ENCODE data around the gene SYNE3. TPM values are rescaled to one million over a fixed set of nuclear protein-coding genes. Genes with fewer than 3 reads are reported as not detected.

Gene SYNE3
- total and polyA plus RNA-seq, 9 of the 15 experiments (the other 6 are each of a cell fraction or from before 2014, with no cell fraction given) = 0.04 to 3.1 (median 0.55) TPM

GRCh38 chr14:95489214-95490137 lies 27.0 kb downstream of the SYNE3 start:
- FAIRE-seq (no peak), DNase-seq (ENCODE audit: extremely low read depth in 1 of 4, low spot score in 3 of 4) (no peak), ATAC-seq (no peak)
- ChIA-PET CTCF (ENCODE audit: low intra/inter-chr PET ratio) (no interaction called here), POLR2A (interaction anchor here (0.7 kb wide), 1 partner anchor 311 kb away, joined by 3 read pairs; no protein-coding TSS in a partner anchor)
- Histone ChIP-seq H3K79me2 (ENCODE audit: control insufficient read depth, insufficient read depth, low read length) (no peaks in the 10 kb centered on the region), H3K9me3 (replicated peaks; ENCODE audit: control insufficient read depth, insufficient read depth, low read depth, low read length) (no peaks in the 10 kb centered on the region), H4K20me1 (replicated peaks; ENCODE audit: control insufficient read depth, insufficient read depth, low read length) (no peaks in the 10 kb centered on the region), H3K9me1 (ENCODE audit: control insufficient read depth, insufficient read depth, low read length) (no peaks in the 10 kb centered on the region), H3K36me3 (ENCODE audit: control insufficient read depth, insufficient read depth, low read length) (no peaks in the 10 kb centered on the region), H3K27me3 (ENCODE audit: control insufficient read depth in 2 of 2, insufficient read depth in 2 of 2, low read length in 2 of 2) (peaks cover 0 to 17% of the 10 kb centered on the region in 2 experiments; a peak in 3 of 5 replicates), H3K27ac (ENCODE audit: extremely low read depth, low read depth, low read length) (no peak overlapping the region), H3K4me1 (replicated peaks in 1 of 2; ENCODE audit: control insufficient read depth in 2 of 2, insufficient read depth in 2 of 2, low read length in 2 of 2) (no peaks in the 10 kb centered on the region), H3K4me3 (no peak overlapping the region), H3K4me2 (ENCODE audit: insufficient read depth, low read length) (no peak overlapping the region), H3K9ac (ENCODE audit: insufficient read depth in 1 of 2, low read depth in 2 of 2, low read length in 2 of 2) (no peak overlapping the region), H2AFZ (ENCODE audit: low read depth, low read length) (no peak overlapping the region)
- intact Hi-C loops (cut with micrococcal nuclease) (no loop called here), in situ Hi-C loops (cut with MboI) (no loop called here)
- BruUV-seq (replicated peaks) = no TSS peak
- TF ChIP-seq TCF15 (CRISPR knock-in tag; IDR thresholded peaks at IDR 0.05) = no peak
- 16% methylated on average over 9 of the region's 9 CpGs for WGBS (ENCODE audit: insufficient coverage, low coverage, missing lambda C conversion rate)

GRCh38 chr14:95488376-95489213 lies 27.9 kb downstream of the SYNE3 start:
- no peak for ATAC-seq
- no peaks in the 10 kb centered on the region for H4K20me1 ChIP-seq (replicated peaks; ENCODE audit: control insufficient read depth, insufficient read depth, low read length)
- in situ Hi-C loops (cut with MboI) (no loop called here), intact Hi-C loops (cut with micrococcal nuclease) (no loop called here)
- ChIA-PET POLR2A (no interaction called here), CTCF (ENCODE audit: low intra/inter-chr PET ratio) (no interaction called here)
- H3K36me3 ChIP-seq (ENCODE audit: control insufficient read depth, insufficient read depth, low read length) = no peaks in the 10 kb centered on the region
- peaks cover 0 to 17% of the 10 kb centered on the region in 2 experiments; a peak in 3 of 5 replicates for H3K27me3 ChIP-seq (ENCODE audit: control insufficient read depth in 2 of 2, insufficient read depth in 2 of 2, low read length in 2 of 2)
- no peak overlapping the region for H2AFZ ChIP-seq (ENCODE audit: low read depth, low read length)
- FAIRE-seq = no peak
- no peaks in the 10 kb centered on the region for H3K79me2 ChIP-seq (ENCODE audit: control insufficient read depth, insufficient read depth, low read length)
- H3K9ac ChIP-seq (ENCODE audit: insufficient read depth in 1 of 2, low read depth in 2 of 2, low read length in 2 of 2) = no peak overlapping the region
- H3K4me2 ChIP-seq (ENCODE audit: insufficient read depth, low read length) = no peak overlapping the region
- no peaks in the 10 kb centered on the region for H3K9me1 ChIP-seq (ENCODE audit: control insufficient read depth, insufficient read depth, low read length)
- WGBS (ENCODE audit: insufficient coverage, low coverage, missing lambda C conversion rate) = 18% methylated on average over 4 of the region's 6 CpGs
- no peak overlapping the region for H3K4me3 ChIP-seq
- H3K9me3 ChIP-seq (replicated peaks; ENCODE audit: control insufficient read depth, insufficient read depth, low read depth, low read length) = no peaks in the 10 kb centered on the region
- H3K4me1 ChIP-seq (replicated peaks in 1 of 2; ENCODE audit: control insufficient read depth in 2 of 2, insufficient read depth in 2 of 2, low read length in 2 of 2) = no peaks in the 10 kb centered on the region; a peak in 1 of 5 replicates
- no TSS peak for BruUV-seq (replicated peaks)
- no peak for TF ChIP-seq ZBTB34 (CRISPR knock-in tag; IDR thresholded peaks at IDR 0.05)
- no peak overlapping the region for H3K27ac ChIP-seq (ENCODE audit: extremely low read depth, low read depth, low read length)
- DNase-seq (ENCODE audit: extremely low read depth in 1 of 4, low spot score in 3 of 4) = no peak
